GM23248 (cell line): ENCODE results near the gene PIK3R5. TPM values are rescaled to one million over a fixed set of nuclear protein-coding genes. Genes with fewer than 3 reads are reported as not detected.
"Not testable (repeated sequence)": the region's sequence is repeated elsewhere in the genome, so short reads cannot be mapped to it uniquely, and the experiment has no call there.

ENCODE experiments used
- DNase-seq: peaks from one replicate; pipeline ENCODE4 v3.0.0-alpha.2; 2015
- H2AFZ ChIP-seq: fragments of 200-600 bp; sonication (generic); 2 replicates; pipeline ENCODE4 v1.6.1; 2016; ENCODE audit warnings: antibody characterized with exemption
- H3F3A ChIP-seq: fragments of 200-600 bp; sonication (generic); 2 replicates; pipeline ENCODE4 v1.6.1; 2016; ENCODE audit warnings: mild to moderate bottlenecking, antibody characterized with exemption, mixed run types; ENCODE audit not compliant: insufficient read depth
- H3K27ac ChIP-seq: fragments of 200-600 bp; sonication (generic); 2 replicates; pipeline ENCODE4 v1.5.1; 2016; ENCODE audit warnings: mild to moderate bottlenecking
- H3K27me3 ChIP-seq: fragments of 200-600 bp; sonication (generic); replicated peaks from 2 replicates; pipeline ENCODE4 v1.6.1; 2016; ENCODE audit warnings: mild to moderate bottlenecking; ENCODE audit not compliant: insufficient read depth
- H3K36me3 ChIP-seq: fragments of 200-600 bp; sonication (generic); 2 replicates; pipeline ENCODE4 v1.6.1; 2016; ENCODE audit warnings: low read depth, mild to moderate bottlenecking
- H3K4me1 ChIP-seq: fragments of 200-600 bp; sonication (generic); 2 replicates; pipeline ENCODE4 v1.6.1; 2016; ENCODE audit warnings: mild to moderate bottlenecking; ENCODE audit not compliant: insufficient read depth
- H3K4me2 ChIP-seq: fragments of 200-600 bp; sonication (generic); one replicate; pipeline ENCODE4 v1.6.1; 2016; ENCODE audit warnings: mild to moderate bottlenecking; ENCODE audit not compliant: unreplicated experiment
- H3K4me3 ChIP-seq: fragments of 200-600 bp; sonication (generic); 2 replicates; pipeline ENCODE4 v1.5.1; 2016; ENCODE audit warnings: mild to moderate bottlenecking
- H3K79me2 ChIP-seq: fragments of 200-600 bp; sonication (generic); 2 replicates; pipeline ENCODE4 v1.6.1; 2016; ENCODE audit warnings: mild to moderate bottlenecking; ENCODE audit not compliant: insufficient read depth
- H3K9ac ChIP-seq: fragments of 200-600 bp; sonication (generic); 2 replicates; pipeline ENCODE4 v1.6.1; 2016; ENCODE audit warnings: mild to moderate bottlenecking
- H3K9me2 ChIP-seq: fragments of 200-600 bp; sonication (generic); 2 replicates; pipeline ENCODE4 v1.6.1; 2016; ENCODE audit warnings: mixed run types, mild to moderate bottlenecking, moderate library complexity; ENCODE audit not compliant: insufficient read depth
- H3K9me3 ChIP-seq: fragments of 200-600 bp; sonication (generic); one replicate; pipeline ENCODE4 v1.6.1; 2017; ENCODE audit warnings: low read depth
- H4K20me1 ChIP-seq: fragments of 200-600 bp; sonication (generic); 2 replicates; pipeline ENCODE4 v1.6.0; 2016; ENCODE audit not compliant: insufficient read depth
- EZH2 ChIP-seq: fragments of 200-600 bp; sonication (generic); IDR thresholded peaks from 2 replicates; pipeline ENCODE4 v1.6.1; 2018; ENCODE audit warnings: antibody characterized with exemption, mild to moderate bottlenecking; ENCODE audit not compliant: insufficient read depth, poor library complexity, severe bottlenecking
- EZH2phosphoT487 ChIP-seq: fragments of 200-600 bp; sonication (generic); IDR thresholded peaks from 2 replicates; pipeline ENCODE4 v1.6.1; 2018; ENCODE audit warnings: antibody characterized with exemption, moderate library complexity, mild to moderate bottlenecking, low read depth; ENCODE audit not compliant: insufficient read depth
- WGBS, 2 experiments: methylation state at CpG; one replicate each; pipeline ENCODE4 v1.1.6; 2015 to 2017; ENCODE audit warnings: low lambda C conversion rate in 2 of 2, low coverage in 1 of 2; ENCODE audit errors: missing lambda C conversion rate in 2 of 2; 5-methylcytosine and 5-hydroxymethylcytosine counted together
- in situ Hi-C: fragments of 300-500 bp; cut with MboI; formaldehyde crosslinking; loops from 2 replicates; pipeline ENCODE4 v1.15.0; 2020
- polyA plus RNA-seq: library from polyadenylated mRNA; unstranded; fragments of >200 nt; fragmentation: Nextera tagmentation; extraction: Ambion mirVana; gene quantifications from 2 replicates; pipeline ENCODE4 v1.2.1, GENCODE V29; 2016
- total RNA-seq: library from RNA; depleted of rRNA; stranded (reverse); fragments of >200 nt; shearing (Covaris generic); gene quantifications from 2 replicates; pipeline ENCODE4 v1.2.3, GENCODE V29; 2014

The PIK3R5 gene
- total and polyA plus RNA-seq, 2 experiments from 2014 or later = 0.11 TPM; not detected in 1

DNA sequence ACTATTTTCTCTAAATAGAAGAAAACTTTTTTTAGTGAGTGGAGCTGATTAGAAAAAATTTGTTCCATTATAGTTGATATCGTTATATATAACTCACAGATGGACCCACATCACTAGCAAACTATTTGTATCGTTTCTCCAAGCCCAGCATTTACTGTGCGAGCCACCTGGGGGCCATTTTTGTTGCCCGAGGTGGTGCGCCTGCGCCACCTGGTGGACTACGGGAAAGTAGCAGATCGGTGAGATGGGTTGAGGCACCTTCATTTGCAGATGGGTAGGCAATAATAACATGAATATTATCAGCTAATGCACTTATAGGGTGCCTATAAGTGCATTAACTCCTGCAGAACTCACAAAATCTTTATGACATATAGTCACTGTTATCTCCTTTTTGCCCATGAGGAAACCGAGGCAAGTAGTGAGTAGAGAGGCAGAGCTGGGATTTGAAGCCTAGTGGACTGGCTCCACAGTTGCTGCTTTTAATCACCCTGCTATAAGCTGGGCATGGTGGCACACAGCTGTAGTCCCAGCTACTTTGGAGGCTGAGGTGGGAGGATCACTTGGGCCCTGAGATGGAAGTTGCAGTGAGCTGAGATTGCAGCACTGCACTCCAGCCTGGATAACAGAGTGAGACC lies 32.6 kb upstream of the PIK3R5 start:
- Histone ChIP-seq H4K20me1 (no peaks in the 10 kb centered on the region), H3K4me3 (no peak overlapping the region), H3K9ac (no peak overlapping the region), H3K36me3 (no peaks in the 10 kb centered on the region), H2AFZ (0 out of 2 replicates have a peak overlapping the region, but pooled peaks have one; percentile 16), H3K27me3 (peaks cover 10% of the 10 kb centered on the region), H3K9me2 (no peaks in the 10 kb centered on the region), H3F3A (no peaks in the 10 kb centered on the region), H3K79me2 (no peaks in the 10 kb centered on the region), H3K9me3 (no peaks in the 10 kb centered on the region), H3K4me1 (no peaks in the 10 kb centered on the region), H3K27ac (no peak overlapping the region), H3K4me2 (no peak overlapping the region)
- TF ChIP-seq EZH2 (no peak), EZH2phosphoT487 (no peak)
- WGBS, 2 experiments = 16 to 19% methylated on average over 9 of the region's 9 CpGs
- in situ Hi-C loops = loop anchor here (10.0 kb wide), 1 partner anchor 517 kb away; no protein-coding TSS in a partner anchor
- DNase-seq = peak; percentile 76

DNA sequence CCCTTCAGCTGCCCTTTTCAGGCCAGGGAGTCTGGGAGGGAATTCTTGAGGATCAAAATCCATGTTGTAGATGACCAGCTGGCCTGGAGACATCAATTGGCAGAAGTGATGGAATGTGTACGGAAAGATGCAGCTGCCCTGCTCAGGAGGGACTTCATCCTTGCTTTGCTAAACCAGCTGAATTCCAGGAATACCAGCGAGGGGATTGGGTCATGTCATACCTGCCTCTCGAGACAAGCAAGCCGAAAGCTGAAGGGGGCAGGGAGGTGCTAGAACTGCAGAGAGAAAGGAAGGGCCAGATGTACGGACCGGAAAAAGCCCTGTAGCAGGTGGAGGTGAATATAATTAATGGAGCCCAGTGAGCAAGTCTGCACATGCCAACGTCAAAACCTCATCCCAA lies 30.2 kb upstream of the PIK3R5 start:
- no peaks in the 10 kb centered on the region for H3K79me2 ChIP-seq
- no peaks in the 10 kb centered on the region for H3K9me2 ChIP-seq
- DNase-seq = no peak
- no peak overlapping the region for H3K4me3 ChIP-seq
- 73 to 78% methylated on average over 7 of the region's 7 CpGs for WGBS, 2 experiments
- no peaks in the 10 kb centered on the region for H3K27me3 ChIP-seq
- H3K4me1 ChIP-seq = no peaks in the 10 kb centered on the region
- H3K9ac ChIP-seq = no peak overlapping the region
- in situ Hi-C loops = loop anchor here (10.0 kb wide), 1 partner anchor 519 kb away; no protein-coding TSS in a partner anchor
- H3K4me2 ChIP-seq = no peak overlapping the region
- H4K20me1 ChIP-seq = no peaks in the 10 kb centered on the region
- no peak for TF ChIP-seq EZH2
- no peak for TF ChIP-seq EZH2phosphoT487
- no peak overlapping the region for H3K27ac ChIP-seq
- H3F3A ChIP-seq = no peaks in the 10 kb centered on the region
- H2AFZ ChIP-seq = no peak overlapping the region
- H3K36me3 ChIP-seq = no peaks in the 10 kb centered on the region
- no peaks in the 10 kb centered on the region for H3K9me3 ChIP-seq

DNA sequence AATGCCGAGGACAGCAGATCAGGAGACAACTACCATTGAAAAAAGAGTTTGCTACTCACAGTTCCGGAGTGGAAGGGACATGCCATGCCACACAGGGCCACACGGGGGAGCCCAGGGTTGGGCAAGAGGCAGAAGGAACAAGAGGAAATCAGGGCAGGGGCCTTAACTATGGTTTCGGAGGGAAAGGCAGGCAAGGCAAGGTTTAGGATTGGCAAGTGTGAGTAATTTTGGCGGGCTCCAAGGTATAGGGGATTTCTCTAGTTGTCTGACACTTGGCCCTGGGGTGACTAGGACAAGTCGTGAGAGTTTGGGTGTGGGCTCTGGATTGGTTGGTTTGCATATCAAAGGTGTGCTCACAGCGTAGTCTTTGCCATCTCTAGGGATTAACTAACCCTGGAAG lies 28.8 kb upstream of the PIK3R5 start:
- TF ChIP-seq EZH2 = no peak
- no peak for TF ChIP-seq EZH2phosphoT487
- in situ Hi-C loops = loop anchor here (10.0 kb wide), 1 partner anchor 520 kb away; no protein-coding TSS in a partner anchor

DNA sequence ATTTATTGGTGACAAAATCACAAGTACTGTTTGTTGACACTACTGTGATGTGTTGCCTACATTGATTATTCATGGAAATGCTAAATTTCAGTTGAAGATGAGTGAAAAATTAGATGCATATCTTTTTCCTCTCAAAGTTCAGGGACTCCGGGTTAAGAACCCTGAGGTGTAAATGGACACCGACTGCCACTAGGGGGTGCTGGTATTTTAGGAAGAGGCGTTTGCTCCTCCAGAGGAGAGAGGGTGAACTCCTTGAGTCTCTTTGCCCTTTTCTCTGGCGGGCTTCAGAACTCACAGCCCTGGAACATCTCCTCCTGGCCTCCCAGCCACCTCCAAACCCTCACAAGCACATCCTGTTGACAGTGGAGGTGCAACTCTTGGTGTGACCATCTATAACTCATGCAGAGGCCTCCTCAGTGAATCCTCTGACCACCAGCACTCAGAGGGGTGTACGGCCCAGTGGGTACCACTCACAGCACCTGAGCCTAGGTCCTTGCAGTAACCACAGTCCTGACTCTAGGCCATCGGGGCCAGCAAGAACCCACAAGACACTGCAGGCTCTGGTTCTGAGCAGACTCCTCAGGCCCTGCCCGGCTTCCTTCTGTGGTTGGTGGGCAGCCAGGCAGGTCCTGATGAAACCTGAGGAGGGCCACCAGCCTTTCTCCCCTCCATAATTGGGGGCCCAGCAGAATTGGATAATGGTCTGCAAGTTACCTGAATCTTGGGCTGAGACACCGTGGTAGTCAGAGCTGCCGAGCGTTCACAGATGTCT lies 26.2 kb upstream of the PIK3R5 start:
- no peaks in the 10 kb centered on the region for H3K79me2 ChIP-seq
- no peaks in the 10 kb centered on the region for H3K36me3 ChIP-seq
- H3K4me1 ChIP-seq = no peaks in the 10 kb centered on the region
- H3K27me3 ChIP-seq = no peaks in the 10 kb centered on the region
- WGBS, 2 experiments = 44 to 51% methylated on average over 10 of the region's 10 CpGs
- H3K9me3 ChIP-seq = no peaks in the 10 kb centered on the region
- no peak overlapping the region for H2AFZ ChIP-seq
- in situ Hi-C loops = loop anchor here (10.0 kb wide), 1 partner anchor 523 kb away; no protein-coding TSS in a partner anchor
- no peaks in the 10 kb centered on the region for H3F3A ChIP-seq
- no peak overlapping the region for H3K27ac ChIP-seq
- no peak overlapping the region for H3K9ac ChIP-seq
- TF ChIP-seq EZH2phosphoT487 = no peak
- no peak overlapping the region for H3K4me3 ChIP-seq
- peak; percentile 85 for DNase-seq
- H3K9me2 ChIP-seq = no peaks in the 10 kb centered on the region
- no peaks in the 10 kb centered on the region for H4K20me1 ChIP-seq
- H3K4me2 ChIP-seq = no peak overlapping the region

More for the DNA sequence above, 28.8 kb upstream of the PIK3R5 start:
- Histone ChIP-seq H3F3A (no peaks in the 10 kb centered on the region), H3K79me2 (no peaks in the 10 kb centered on the region), H3K9me3 (no peaks in the 10 kb centered on the region), H3K9ac (no peak overlapping the region), H3K36me3 (no peaks in the 10 kb centered on the region), H3K27ac (no peak overlapping the region), H3K9me2 (no peaks in the 10 kb centered on the region), H3K4me2 (no peak overlapping the region), H3K4me3 (no peak overlapping the region), H3K4me1 (no peaks in the 10 kb centered on the region), H2AFZ (no peak overlapping the region), H4K20me1 (no peaks in the 10 kb centered on the region), H3K27me3 (no peaks in the 10 kb centered on the region)
- DNase-seq = peak; percentile 58
- WGBS, 2 experiments = 35 to 38% methylated on average over 7 of the region's 7 CpGs

DNA sequence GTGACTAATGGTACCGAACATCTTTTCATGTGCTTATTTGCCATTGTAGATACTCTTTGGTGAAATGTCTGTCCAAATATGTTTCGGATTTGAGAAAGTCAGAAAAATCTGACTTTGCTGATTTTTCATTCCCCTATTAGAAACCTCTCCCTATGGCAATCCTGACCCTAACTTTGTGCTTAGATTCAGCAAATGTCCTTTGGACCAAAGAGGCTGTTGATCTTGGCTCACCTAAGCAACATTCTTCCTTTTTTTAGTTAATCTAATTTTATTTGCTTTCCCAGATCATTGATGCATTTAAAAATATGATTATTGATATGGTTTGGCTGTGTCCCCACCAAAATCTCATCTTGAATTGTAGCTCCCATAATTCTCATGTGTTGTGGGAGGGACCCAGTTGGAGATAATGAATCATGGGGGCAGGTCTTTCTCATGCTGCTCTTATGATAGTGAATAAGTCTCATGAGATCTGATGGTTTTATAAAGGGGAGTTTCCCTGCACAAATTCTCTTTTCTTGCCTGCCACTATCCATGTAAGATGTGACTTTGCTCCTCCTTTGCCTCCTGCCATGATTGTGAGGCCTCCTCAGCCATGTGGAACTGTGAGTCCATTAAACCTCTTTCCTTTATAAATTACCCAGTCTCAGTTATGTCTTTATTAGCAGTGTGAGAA lies 22.9 kb upstream of the PIK3R5 start:
- H3K79me2 ChIP-seq, H3K4me1 ChIP-seq, H3K9ac ChIP-seq, H3K27me3 ChIP-seq, H3F3A ChIP-seq, H2AFZ ChIP-seq, H3K36me3 ChIP-seq, H3K9me3 ChIP-seq, DNase-seq, H3K4me2 ChIP-seq, H3K9me2 ChIP-seq, H4K20me1 ChIP-seq, H3K27ac ChIP-seq, H3K4me3 ChIP-seq: not testable (repeated sequence)
- WGBS, 2 experiments = 59 to 63% methylated on average over 2 of the region's 2 CpGs
- in situ Hi-C loops = loop anchor here (10.0 kb wide), 1 partner anchor 546 kb away; no protein-coding TSS in a partner anchor
